ENCODE measurements around the gene INHBB. TPM values are rescaled to one million over a fixed set of nuclear protein-coding genes. Genes with fewer than 3 reads are reported as not detected.

INHBB gene
- total RNA-seq, 1 experiment from 2014 or later = not detected

DNA sequence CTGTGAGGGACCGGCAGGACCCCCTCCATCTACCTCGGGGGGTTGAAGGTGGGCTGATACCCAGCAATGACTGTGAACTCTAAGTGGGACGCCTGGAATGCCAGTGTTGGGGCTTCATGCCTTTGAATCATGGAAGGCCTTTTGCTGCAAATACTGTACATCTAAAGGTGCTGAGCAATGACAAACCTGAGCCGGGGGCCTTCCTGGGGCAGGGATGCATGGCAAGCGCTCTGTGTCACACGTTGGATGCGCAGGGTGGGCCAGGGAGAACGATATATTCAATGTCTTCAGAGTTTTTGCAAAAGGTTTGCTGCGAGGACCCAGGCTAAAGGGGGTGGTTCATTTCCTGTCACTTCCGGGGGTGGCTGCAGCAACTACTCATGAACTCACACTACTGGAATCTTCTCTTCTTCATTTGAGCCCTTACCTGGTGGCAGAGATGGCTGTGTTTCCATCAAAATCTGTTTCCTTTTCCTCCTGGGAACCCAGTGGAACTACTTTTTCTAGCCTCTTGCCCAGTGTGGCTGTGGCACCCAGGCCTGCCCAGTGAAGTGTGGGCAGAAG, 24.1 kb upstream of the INHBB start:
- H3K36me3 Mint-ChIP-seq (ENCODE audit: insufficient read depth, unreplicated experiment) = no peaks in the 10 kb centered on the region
- CTCF ChIA-PET = no interaction called here
- no TSS peak for BruUV-seq (replicated peaks)
- intact Hi-C loops (cut with micrococcal nuclease; ENCODE audit: unreplicated experiment) = no loop called here
- peaks cover 84% of the 10 kb centered on the region for H3K27me3 Mint-ChIP-seq (ENCODE audit: unreplicated experiment)
- H3K4me3 Mint-ChIP-seq (ENCODE audit: low read depth, unreplicated experiment) = no peak overlapping the region
- no peaks in the 10 kb centered on the region for H3K4me1 Mint-ChIP-seq (ENCODE audit: low read depth, unreplicated experiment)
- TF ChIP-seq, protein P1, sequence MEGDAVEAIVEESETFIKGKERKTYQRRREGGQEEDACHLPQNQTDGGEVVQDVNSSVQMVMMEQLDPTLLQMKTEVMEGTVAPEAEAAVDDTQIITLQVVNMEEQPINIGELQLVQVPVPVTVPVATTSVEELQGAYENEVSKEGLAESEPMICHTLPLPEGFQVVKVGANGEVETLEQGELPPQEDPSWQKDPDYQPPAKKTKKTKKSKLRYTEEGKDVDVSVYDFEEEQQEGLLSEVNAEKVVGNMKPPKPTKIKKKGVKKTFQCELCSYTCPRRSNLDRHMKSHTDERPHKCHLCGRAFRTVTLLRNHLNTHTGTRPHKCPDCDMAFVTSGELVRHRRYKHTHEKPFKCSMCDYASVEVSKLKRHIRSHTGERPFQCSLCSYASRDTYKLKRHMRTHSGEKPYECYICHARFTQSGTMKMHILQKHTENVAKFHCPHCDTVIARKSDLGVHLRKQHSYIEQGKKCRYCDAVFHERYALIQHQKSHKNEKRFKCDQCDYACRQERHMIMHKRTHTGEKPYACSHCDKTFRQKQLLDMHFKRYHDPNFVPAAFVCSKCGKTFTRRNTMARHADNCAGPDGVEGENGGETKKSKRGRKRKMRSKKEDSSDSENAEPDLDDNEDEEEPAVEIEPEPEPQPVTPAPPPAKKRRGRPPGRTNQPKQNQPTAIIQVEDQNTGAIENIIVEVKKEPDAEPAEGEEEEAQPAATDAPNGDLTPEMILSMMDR (IDR thresholded peaks at IDR 0.05; ENCODE audit: unreplicated experiment) = no peak
- no peak overlapping the region for H3K27ac Mint-ChIP-seq (ENCODE audit: unreplicated experiment)
- no peak for DNase-seq
- H3K9me3 Mint-ChIP-seq (ENCODE audit: low read depth, unreplicated experiment) = no peaks in the 10 kb centered on the region

DNA sequence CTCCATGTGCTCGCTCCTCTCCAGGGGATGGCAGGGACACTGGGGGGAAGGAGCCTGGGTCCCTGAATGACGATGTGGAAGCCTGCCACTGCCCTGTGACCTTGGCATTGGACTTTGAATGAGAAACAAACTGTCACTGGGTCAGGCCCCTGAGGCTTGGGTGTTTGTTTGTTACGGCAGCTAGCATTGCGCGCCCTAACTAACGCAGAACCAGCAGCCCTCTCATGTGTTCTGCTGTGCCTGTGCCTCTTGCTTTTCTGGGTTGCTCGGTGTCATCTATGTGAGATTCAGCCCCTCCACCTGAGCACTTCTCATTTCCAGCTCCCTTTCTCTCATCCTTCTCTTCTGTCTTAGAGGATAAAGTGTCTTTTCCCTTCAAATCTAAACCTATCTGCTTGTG, 23.6 kb upstream of the INHBB start:
- no peak for DNase-seq
- Mint-ChIP-seq H3K9me3 (ENCODE audit: low read depth, unreplicated experiment) (no peaks in the 10 kb centered on the region), H3K27me3 (ENCODE audit: unreplicated experiment) (peaks cover 87% of the 10 kb centered on the region), H3K27ac (ENCODE audit: unreplicated experiment) (no peak overlapping the region), H3K4me1 (ENCODE audit: low read depth, unreplicated experiment) (no peaks in the 10 kb centered on the region), H3K36me3 (ENCODE audit: insufficient read depth, unreplicated experiment) (no peaks in the 10 kb centered on the region), H3K4me3 (ENCODE audit: low read depth, unreplicated experiment) (no peak overlapping the region)
- intact Hi-C loops (cut with micrococcal nuclease; ENCODE audit: unreplicated experiment) = no loop called here
- CTCF ChIA-PET = no interaction called here
- TF ChIP-seq, protein P1 (IDR thresholded peaks at IDR 0.05; ENCODE audit: unreplicated experiment) = no peak
- BruUV-seq (replicated peaks) = no TSS peak

DNA sequence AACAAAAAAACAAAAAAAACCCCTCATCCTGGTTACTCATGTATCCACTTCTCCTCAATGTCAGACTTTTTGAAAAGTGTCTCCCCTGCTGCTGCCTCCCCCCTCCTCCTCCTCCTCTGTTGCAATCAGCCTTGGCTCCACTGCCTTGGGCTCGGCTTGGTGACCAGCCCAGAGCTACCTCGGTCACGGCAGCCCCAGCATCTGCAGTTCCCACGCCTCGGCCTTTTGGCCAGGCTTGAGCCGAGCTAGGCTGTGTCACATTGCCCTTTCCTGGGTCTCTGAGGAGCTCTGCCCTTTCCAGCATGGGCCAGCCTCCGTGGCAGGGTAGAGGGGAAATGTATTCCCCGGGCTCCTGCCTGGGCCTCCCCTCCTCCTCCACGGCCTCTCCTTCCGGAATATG, 22.7 kb upstream of the INHBB start:
- DNase-seq = no peak
- H3K4me1 Mint-ChIP-seq (ENCODE audit: low read depth, unreplicated experiment) = no peaks in the 10 kb centered on the region
- H3K9me3 Mint-ChIP-seq (ENCODE audit: low read depth, unreplicated experiment) = no peaks in the 10 kb centered on the region
- TF ChIP-seq, protein P1 (IDR thresholded peaks at IDR 0.05; ENCODE audit: unreplicated experiment) = no peak
- intact Hi-C loops (cut with micrococcal nuclease; ENCODE audit: unreplicated experiment) = no loop called here
- H3K36me3 Mint-ChIP-seq (ENCODE audit: insufficient read depth, unreplicated experiment) = no peaks in the 10 kb centered on the region
- peaks cover 89% of the 10 kb centered on the region for H3K27me3 Mint-ChIP-seq (ENCODE audit: unreplicated experiment)
- no TSS peak for BruUV-seq (replicated peaks)
- H3K4me3 Mint-ChIP-seq (ENCODE audit: low read depth, unreplicated experiment) = no peak overlapping the region
- H3K27ac Mint-ChIP-seq (ENCODE audit: unreplicated experiment) = no peak overlapping the region
- CTCF ChIA-PET = interaction anchor here (0.6 kb wide), 1 partner anchor 142 kb away, joined by 3 read pairs; no protein-coding TSS in a partner anchor

DNA sequence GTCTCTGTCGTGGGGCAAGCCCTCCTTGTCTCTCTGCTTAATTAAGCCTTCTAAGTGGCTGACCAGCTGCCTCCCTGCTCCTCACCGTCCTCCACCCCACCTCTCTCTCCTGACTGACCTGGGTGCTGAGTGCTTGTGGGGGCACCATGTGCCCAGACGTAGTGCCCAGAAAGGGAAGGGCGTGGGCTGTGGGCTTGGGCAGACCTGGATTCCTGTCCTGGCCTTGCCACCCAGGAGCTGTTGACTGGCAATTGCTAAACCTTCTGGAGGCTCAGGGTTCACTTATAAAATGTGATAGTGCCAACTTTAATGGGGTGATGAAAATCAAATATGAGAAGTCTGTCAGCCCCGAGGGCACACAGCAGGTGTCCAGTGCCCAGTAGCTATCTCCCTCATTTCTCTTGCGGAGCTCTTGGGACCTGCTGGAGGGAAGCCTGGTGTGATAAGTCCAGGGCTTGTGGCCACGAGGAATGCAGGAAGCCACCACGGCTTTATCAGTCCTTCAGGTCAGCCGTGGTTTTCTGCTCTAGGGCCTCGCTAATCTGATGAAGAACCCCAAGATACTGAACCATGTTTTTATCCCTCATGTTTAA, 22.0 kb upstream of the INHBB start:
- DNase-seq = no peak
- TF ChIP-seq, protein P1 (IDR thresholded peaks at IDR 0.05; ENCODE audit: unreplicated experiment) = no peak
- no peak overlapping the region for H3K4me3 Mint-ChIP-seq (ENCODE audit: low read depth, unreplicated experiment)
- CTCF ChIA-PET = interaction anchor here (0.6 to 1.0 kb wide), 3 partner anchors 11 to 335 kb away, joined by 3 read pairs; no protein-coding TSS in a partner anchor
- no TSS peak for BruUV-seq (replicated peaks)
- peaks cover 89% of the 10 kb centered on the region for H3K27me3 Mint-ChIP-seq (ENCODE audit: unreplicated experiment)
- intact Hi-C loops (cut with micrococcal nuclease; ENCODE audit: unreplicated experiment) = no loop called here
- H3K27ac Mint-ChIP-seq (ENCODE audit: unreplicated experiment) = no peak overlapping the region
- H3K36me3 Mint-ChIP-seq (ENCODE audit: insufficient read depth, unreplicated experiment) = no peaks in the 10 kb centered on the region
- H3K4me1 Mint-ChIP-seq (ENCODE audit: low read depth, unreplicated experiment) = no peaks in the 10 kb centered on the region
- no peaks in the 10 kb centered on the region for H3K9me3 Mint-ChIP-seq (ENCODE audit: low read depth, unreplicated experiment)

All from Calu3 (cell line).